AG08395 (cell line): Measurements from ENCODE around the gene SNX19.
"Not testable (repeated sequence)": the region's sequence is repeated elsewhere in the genome, so short reads cannot be mapped to it uniquely, and the experiment has no call there.

Experiments
- DNase-seq: peaks from one replicate; pipeline ENCODE4 v3.0.0; 2012; ENCODE audit warnings: mixed read lengths, low spot score

Gene SNX19

DNA sequence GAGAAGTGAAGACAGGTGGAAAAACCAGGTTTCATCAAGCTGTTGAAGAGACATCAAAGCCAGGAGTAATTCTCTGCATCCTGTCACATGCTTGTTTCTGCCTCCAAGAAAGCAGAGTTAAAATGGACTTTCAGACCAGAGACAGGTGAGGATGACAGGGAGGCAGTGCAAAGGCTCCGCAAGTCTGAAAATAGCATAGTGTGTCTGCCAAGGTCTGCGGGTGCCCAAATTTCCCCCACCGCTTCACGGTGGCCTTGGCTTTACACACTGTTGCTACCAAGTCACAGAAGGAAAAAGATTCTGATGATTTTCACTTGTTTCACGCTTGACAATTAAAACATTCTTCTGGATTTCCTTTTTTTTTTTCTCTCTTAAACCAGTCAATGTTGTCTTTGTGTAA lies 44.2 kb downstream of the SNX19 start:
- no peak for DNase-seq

DNA sequence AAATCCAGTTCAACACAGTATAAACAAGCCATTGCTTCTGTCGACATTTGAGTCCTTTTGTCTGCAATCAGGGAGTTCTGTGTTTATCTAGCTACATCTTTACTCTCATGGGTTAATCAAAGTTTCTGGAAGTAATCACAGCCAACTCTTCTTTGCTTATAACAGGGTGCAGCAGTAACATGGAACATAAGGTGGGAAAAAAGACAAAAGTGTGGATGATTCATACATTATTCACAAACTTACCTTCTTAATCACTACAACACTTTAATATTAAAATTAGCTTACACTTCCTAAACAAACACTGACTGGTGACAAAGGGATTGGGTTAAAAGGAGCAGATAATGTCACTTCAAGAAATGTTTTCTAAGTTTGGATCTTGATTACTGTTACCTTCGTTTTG lies 44.7 kb downstream of the SNX19 start:
- DNase-seq, result no peak

DNA sequence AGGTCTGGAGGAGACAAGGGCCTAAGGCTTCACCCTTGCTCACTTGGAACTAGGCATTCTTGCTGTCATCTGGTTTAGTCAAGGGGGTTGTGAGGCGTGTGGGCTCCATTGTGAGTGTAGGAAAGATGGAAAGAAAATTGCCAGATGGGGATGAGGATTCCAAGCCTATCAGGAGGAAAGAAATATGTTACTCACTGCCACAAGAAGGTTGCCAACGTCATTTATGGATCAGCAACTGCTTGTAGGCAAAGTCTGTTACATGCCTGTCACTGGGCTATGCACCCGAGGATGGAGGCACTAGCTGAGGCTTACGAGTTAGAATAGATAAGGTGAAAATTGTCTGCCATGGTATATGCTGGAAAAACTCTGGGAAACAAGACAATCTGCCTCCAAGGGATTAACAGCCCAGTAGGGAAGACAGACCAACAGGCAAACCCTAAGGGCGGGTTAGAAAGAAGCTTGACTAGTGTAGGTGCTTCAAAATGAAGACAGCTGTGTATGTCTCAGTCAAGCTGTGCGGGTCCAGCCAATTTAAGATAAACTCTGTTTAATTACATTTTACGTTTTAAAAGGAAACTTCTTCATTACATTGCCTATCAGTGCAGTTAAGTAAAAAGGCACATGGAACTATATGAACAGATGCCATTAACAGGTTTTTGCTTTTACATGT lies 47.4 kb downstream of the SNX19 start:
- no peak for DNase-seq

DNA sequence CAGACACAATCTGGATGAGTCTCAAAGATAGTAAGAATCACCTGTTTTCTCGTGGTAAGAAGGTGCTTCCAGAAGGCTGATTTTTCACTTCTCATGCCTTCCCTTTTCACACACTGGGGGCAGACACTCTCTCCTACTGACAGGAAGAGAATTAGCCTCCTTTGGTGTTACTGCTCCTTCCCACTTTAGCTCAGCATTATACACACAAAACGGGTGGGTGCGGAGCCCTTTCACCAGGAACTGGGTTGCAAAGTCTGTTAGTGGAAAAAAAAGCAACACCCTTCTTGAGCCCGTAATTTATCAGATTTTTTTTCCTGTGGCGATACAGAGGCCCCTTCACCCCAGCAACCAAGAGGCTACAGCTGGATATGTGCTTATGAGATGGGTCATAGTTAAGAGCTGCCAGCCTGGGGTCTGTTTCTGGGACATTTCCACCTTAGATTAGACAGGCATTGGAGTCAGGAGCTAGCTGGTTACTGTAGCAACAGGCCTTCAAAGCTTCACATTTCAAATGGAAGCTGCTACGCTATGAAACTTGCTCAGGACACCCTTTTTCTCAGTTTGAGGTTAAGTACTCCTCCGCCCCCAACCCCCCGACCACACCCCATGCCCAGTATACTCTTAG lies 48.1 kb downstream of the SNX19 start:
- DNase-seq, result no peak

DNA sequence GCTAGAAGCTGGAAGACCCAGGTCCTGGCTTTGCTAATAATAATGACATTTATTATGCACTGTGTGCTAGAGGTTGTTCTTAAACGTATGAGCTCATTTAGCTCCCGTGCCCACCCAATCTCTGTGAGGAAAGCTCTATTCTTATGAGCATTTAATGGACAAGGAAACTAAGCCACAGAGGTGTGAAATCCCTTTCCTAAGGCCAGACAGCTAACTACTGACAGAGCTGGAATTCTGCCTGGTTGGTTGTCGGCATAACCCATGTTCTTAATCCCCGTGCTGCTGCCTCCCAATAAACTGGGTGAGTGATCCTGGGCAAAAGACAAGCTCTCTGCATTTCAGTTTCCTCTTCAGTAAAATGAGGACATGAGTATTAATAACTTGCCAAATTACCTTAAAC lies 49.4 kb downstream of the SNX19 start:
- no peak for DNase-seq

DNA sequence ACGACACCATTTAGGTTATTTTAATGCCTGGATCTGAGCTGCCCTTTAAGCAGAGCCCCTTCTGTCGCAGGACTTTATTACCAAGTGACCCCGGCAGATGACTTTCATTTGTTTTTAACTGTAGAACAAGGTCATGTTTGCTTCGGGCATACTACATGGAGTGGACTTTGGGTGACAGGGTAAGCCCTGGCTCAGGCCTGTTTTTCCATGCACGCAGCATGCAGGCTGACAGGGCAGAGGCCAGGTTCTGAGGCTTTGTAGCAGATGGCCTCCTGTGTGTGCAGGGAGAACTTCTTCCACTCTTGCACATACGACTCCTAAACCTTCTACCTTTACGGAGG lies 50.5 kb downstream of the SNX19 start:
- no peak for DNase-seq

DNA sequence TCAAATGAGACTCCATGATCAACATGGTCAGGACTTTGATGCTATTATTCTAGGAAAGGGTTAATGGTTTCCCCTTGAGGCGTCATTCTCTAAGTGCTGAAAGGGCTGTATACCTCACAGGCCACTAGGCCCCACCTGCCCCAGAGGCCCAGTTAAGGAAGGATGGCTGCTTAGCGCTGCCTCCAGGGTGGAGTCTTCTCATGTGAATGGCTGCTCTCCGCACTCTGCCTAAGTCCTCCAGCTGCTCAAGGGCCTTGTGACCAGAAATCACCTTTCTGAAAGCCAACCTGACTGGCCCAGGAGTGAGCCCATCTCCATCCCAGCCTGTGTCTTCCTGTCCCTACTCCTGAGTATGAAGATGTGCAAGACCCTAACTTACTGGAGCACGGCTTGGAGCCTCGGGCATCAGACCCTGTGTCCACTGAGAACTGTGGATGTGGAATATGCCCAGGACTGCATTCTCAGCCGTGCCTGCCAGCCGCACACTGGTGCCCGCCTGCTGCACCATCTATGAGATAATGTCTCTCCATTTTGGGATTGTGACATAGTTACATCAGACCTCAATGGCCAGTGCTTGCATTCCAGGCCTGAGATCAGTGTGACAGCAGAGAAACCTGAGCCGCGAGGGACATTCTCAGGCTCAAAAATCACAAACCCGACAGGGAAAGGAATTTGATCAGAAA lies 51.0 kb downstream of the SNX19 start:
- no peak for DNase-seq

DNA sequence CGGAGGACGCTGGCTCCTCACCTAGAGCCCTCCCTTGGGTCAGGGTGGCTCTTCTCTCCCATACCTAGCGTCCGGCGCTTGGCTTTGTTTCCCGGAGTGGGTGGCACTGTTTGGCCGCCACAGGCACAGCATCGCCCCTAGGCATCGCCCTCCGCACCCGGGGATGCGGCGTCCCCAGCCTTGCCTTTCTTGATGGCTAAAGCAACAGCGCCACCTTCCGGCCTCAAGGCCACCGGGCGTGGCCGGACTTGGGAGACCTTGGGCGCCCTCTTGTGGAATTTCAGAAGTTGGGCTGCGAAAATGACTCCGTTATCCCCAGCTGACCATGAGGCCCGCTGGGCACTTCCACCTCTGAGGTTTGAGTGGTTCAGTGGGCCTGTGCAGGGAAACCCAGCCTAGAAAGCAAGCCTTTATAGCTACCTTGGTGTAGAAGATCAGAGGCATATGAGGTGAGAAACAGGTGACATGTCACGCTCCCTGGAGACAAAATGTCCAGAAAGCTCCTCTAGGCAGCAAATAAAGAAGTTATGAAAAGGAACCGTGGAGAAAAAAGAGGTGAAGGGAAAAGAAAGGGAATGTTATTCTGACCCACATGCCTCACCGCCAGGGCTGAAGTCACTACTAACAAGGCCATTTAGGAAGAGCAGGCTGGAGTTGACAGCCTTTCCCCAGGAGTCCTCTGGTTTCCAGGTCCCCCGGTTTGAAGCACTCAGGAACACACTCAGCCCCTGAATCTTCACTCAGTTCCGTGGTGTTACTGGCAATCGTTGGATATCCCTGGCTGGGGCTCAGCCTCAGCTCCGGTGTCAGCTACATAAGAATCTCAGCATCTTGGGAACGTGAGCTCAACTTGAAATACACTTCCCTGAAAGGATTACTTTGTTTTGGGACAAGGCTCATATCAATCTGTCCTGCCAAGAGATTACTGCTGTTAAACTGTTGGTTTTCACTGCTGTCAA lies 54.1 kb downstream of the SNX19 start:
- DNase-seq, result peak; percentile 82

DNA sequence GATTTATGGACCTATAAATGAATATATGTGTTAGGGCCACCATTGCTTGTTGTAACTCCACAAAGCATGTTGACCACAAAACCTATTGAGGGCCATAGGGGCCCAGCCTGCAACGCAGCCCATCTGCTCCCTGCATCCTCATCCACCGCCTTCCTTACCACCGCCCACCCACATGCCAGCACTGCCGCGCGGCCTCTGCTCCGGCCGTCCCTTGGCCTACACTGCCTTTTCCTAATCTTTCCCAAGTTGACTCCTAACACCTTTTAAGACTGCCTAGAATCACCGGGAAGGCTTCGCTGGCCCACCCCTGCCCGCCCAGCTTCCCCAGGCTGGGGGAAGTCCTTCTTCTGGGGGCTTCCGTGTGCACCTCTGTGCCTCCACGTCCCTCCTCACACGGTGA lies 55.0 kb downstream of the SNX19 start:
- no peak for DNase-seq

DNA sequence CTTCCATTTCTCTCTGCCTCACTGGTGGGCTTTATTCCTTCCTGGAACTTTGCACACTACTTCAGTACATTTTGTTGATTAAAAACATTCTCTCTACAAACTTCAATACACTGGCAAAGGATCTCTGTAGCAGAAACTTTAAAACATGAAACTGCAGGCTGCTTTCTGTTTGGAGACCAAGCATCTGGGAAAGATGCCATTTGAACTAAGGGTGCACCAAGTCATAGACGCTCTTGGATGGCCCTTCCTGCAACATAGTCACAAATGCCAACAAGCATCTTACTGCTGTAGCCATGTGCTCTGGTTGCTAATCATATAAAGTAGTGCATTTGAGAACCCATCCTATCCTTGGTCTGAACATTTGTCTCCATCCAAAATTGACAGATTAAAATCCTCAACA lies 56.4 kb downstream of the SNX19 start:
- DNase-seq, result no peak

DNA sequence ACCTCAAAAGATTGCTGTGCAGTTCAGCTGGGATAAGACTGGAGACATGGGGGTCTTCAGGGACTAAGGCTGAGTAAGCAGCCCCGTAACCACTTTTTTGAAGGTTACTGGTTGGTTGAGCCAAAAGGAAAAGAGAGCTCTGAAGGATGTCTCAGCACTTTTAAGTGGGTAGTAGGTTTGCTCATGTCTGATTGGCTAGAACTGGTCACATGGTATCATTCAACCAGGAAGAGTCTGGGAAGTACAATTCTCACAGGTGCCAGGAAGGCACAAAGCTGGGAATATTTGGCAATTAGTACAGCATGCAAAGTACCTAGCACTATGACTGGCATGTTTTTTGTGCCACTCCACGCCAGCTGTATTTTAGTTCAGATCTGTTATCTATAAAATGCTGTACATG lies 58.1 kb downstream of the SNX19 start:
- no peak for DNase-seq

DNA sequence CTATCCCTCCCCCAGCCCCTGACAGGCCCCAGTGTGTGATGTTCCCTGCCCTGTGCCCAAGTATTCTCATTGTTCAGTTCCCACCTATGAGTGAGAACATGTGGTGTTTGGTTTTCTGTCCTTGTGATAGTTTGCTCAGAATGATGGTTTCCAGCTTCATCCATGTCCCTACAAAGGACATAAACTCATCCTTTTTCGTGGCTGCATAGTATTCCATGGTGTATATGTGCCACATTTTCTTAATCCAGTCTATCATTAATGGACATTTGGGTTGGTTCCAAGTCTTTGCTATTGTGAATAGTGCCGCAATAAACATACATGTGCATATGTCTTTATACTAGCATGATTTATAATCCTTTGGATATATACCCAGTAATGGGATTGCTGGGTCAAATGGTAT lies 60.6 kb downstream of the SNX19 start:
- DNase-seq, result not testable (repeated sequence)

DNA sequence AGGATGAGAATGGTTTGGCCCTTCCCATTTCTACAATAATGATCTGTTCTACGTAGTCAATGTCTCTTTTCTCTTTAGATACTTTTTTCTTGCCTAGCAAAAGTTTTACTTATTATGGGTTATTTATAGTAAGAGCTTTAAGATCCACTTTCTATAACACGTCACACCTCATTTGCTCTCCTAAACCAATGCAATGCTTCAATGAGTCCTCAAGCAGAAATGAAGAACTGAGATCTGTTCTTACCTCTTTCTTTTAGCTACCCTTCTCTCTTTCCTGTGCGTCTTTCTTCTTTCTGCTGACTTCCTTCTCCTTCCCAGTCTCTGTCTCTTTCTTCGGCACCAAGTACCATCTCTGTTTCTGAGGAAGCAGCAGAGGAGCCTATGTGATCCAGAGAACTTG lies 61.8 kb downstream of the SNX19 start:
- no peak for DNase-seq

DNA sequence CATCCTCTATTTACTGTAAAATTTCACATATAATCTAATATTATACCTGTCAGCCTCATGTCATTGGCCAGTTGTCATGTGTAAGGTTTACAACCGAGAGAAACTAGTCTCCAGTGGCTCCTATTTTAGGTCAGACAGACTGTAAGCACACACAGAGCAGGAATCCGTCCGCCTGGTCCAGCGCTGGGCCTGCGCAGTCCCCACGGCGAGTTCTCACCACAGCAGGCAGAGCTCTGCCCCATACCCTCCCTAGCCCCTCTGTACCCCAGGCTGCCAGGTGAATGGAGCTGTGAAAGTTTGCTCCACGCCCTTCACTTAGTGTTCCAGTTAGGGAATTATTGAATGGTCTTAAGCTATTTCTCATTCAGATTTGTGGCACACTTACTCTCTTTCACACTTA lies 63.7 kb downstream of the SNX19 start:
- no peak for DNase-seq

DNA sequence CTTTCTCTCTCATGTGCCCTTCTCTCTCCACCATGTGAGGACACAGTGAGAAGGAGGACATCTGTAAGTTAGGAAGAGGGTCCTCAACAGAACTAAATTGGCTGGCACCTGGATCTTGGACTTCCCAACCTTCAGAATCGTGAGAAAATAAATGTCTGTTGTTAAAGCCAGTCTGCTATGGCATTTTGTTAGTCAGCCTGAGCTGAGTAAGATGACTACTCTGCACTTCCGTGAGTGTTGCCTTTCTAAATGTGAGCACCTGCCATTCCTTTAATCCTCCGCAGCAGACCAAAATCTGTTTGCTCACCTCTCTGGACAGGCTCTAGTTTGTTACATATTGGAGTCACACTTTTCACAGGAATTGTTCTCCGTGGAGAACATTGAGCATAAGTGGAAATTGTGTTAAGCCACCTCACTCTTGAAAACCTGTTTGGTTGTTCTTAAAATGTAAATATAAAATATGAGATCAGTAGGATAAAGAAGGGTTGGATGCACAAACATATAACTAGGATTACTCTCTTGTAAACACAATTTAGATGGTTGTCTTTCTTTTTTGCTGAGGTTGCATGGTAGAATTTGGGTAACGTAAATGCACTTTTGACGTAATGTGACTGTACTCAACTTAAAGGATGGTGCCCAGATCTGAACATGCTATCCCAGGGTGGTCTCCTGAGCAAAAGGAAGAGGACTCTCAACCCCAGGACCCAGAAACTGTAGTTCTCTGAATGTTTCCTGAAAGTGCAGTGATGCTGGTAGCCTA lies 65.9 kb downstream of the SNX19 start:
- no peak for DNase-seq

DNA sequence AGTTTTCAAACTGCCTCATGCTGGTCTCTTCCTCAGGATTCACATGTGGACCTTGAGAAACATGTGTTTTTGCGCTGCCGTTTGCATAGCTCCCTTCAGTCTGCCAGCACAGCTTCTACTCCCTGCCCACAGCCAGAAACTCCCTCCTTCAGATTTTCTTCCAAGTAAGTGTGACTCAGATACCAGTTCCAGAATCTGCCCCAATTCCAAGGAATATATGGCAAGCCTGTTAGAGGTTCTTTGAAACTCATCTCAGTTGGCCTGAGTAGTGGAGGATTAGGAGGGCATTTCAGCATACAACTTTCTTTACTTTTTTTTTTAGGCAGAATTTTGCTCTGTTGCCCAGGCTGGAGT lies 67.1 kb downstream of the SNX19 start:
- peak; percentile 88 for DNase-seq

DNA sequence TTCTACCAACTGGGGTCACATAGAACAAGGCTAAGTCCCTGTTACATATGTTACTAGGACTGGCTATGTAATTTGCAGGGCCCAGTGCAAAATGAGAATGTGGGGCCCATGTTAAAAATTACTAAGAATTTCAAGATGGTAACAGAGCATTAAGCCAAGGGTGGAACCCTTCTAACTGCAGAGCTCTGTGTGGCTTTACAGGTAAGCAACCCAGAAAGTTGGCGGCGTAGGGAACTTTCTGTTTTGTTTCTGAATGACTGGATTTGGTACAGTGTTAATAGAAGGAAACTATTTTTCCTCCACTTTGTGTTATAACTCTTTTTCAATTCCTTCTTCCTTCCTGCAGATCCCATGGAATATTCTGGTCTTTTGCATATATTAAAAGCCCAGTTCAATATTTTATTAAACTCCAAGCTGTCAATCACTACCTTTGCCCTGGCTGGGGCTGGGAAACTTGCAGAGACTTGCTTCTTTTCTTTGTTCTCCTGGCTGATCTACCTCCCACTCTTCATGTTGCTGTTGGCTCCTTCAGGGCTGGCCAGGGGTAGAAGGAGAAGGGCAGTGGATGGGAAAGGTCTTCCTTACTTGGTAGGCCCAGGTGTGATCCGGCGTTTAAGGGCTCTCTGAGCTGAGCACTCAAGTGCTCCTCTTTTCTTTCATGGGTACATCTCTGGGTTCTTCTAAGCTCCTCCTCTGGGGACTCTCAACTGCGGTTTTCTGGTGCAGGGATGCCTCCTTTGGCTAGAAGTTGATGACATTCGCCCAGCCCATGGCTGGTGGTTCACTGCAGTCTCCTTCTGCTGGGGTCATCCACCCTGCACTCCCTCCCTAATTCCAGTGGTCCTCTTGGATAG lies 67.7 kb downstream of the SNX19 start:
- no peak for DNase-seq

DNA sequence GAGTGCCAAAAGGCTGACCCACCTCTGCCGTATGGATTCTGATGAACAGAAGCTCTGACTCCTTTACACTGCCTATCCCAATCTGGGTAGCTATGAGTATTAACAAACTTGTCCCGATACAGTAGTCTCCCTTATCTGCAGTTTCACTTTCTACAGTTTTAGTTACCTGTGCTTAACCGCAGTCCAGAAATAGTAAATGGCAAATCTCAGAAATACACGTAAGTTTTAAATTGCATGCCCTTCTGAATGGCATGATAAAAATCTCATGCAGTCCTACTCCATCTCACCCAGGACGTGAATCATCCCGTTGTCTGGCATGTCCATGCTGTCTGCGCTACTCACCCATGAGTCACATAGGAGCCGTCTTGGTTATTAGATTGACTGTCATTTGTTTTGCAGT lies 68.8 kb downstream of the SNX19 start:
- DNase-seq, result peak; percentile 77

DNA sequence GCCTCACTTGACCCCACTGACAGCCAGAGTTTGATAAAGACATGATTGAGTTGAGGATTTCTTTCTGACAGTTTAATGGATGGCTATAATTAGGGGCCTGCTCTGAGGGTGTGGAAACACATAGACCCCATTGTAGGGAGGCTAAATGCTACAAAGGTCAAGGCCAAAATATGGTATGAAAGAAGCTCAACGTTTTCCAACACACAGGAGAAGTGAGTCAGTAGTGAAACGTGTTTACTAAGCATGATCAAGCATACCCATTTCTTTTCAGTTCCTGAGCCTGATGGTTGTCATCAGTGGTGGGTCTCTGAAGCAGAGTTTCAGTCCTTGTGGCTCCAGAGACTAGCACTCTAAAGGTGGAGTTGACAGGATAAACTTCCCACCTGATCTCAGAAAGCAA lies 69.7 kb downstream of the SNX19 start:
- DNase-seq, result no peak

DNA sequence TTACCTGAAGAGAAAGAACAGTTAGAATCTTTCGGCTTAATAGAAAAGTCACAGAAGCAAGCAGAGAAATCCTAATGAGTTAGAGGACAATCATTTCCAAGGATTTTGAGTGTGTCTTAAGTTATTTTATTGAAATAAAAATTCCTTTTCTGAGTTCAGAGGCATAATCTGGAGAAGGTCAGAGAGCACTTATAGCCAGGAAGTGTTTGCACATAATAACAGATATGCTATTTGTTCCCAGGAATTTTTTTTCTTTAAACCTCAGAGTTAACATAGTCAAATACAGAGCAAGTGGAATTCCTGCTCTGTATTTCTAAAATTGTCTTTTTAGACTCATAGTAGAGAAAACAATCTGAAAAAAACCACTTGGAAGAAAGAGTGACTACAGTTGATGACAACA lies 74.3 kb downstream of the SNX19 start:
- DNase-seq, result no peak

DNA sequence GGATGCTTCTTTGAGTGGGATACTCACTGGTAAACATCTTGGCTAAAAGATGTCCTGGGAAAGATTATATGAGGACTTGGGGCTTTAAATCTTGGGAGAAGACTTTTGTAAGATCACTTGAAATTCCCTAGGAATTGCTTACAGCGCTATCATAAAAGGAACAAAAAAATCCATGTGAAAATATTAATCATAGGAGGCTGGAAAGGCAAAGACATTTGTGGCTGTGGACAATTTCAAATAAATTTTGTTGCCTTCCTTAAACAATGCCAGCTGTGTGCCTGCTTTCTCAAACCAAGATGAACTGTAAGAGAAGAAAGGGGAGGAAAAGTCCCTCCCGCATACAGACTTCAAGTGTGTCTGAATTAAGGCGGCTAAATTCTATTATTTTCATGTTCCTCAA lies 75.6 kb downstream of the SNX19 start:
- DNase-seq, result no peak
